Stimulated activated CD8-positive, alpha-beta memory T cell treated with anti-CD3 and anti-CD28 coated beads, Interleukin-4, amount 100 ng/mL, for 4 hours (primary cell): Measurements from ENCODE around the gene FATE1.

Source experiments
- DNase-seq, 2 donors: peaks; one replicate each; pipeline ENCODE4 v3.0.0-alpha.2; 2020; ENCODE audit warnings: low read depth in 2 of 2, low spot score in 1 of 2

FATE1 gene

GRCh38 chrX:151742311-151742710 is 26.5 kb downstream of the FATE1 start:
- DNase-seq = no peak

GRCh38 chrX:151743651-151744470 is 28.0 kb downstream of the FATE1 start:
- DNase-seq = no peak

GRCh38 chrX:151745651-151746050 is 29.8 kb downstream of the FATE1 start:
- DNase-seq = no peak

GRCh38 chrX:151746502-151746901 is 30.7 kb downstream of the FATE1 start:
- DNase-seq = no peak

- no peak for DNase-seq
Measured at GRCh38 chrX:151750511-151750910, 34.7 kb downstream of the FATE1 start.

- no peak for DNase-seq
Measured at GRCh38 chrX:151752847-151753246, 37.0 kb downstream of the FATE1 start.

GRCh38 chrX:151753313-151754046 is 37.6 kb downstream of the FATE1 start:
- no peak for DNase-seq

GRCh38 chrX:151754047-151754429 is 38.2 kb downstream of the FATE1 start:
- DNase-seq = no peak

- no peak for DNase-seq
Measured at GRCh38 chrX:151754641-151755215, 38.9 kb downstream of the FATE1 start.

GRCh38 chrX:151759041-151759708 is 43.3 kb downstream of the FATE1 start:
- no peak for DNase-seq

- no peak for DNase-seq
Measured at GRCh38 chrX:151762802-151763201, 47.0 kb downstream of the FATE1 start.

- DNase-seq = no peak
Measured at GRCh38 chrX:151763711-151764110, 47.9 kb downstream of the FATE1 start.

- DNase-seq = no peak
Measured at GRCh38 chrX:151765026-151765425, 49.2 kb downstream of the FATE1 start.

GRCh38 chrX:151771726-151772125 is 55.9 kb downstream of the FATE1 start:
- no peak for DNase-seq
